SIG-M5 (cell line): ENCODE results near the gene INF2.

Source experiments
- DNase-seq: peaks from one replicate; lab custom pipeline; 2025; lab: John Stamatoyannopoulos, UW

Gene INF2

GRCh38 chr14:104689881-104690711 is 678 bp downstream of the INF2 start:
- no peak for DNase-seq

GRCh38 chr14:104690861-104691455 is 1.5 kb downstream of the INF2 start:
- no peak for DNase-seq

GRCh38 chr14:104691546-104692260 is 2.3 kb downstream of the INF2 start:
- DNase-seq = no peak

GRCh38 chr14:104692261-104692938 is 3.0 kb downstream of the INF2 start:
- DNase-seq = no peak

GRCh38 chr14:104692939-104693315 is 3.5 kb downstream of the INF2 start:
- DNase-seq = no peak

GRCh38 chr14:104693482-104694431 is 4.3 kb downstream of the INF2 start:
- no peak for DNase-seq

GRCh38 chr14:104694475-104694950 is 5.1 kb downstream of the INF2 start:
- no peak for DNase-seq

- no peak for DNase-seq
Measured at GRCh38 chr14:104694991-104695659, 5.7 kb downstream of the INF2 start.

- DNase-seq = no peak
Measured at GRCh38 chr14:104695660-104696000, 6.2 kb downstream of the INF2 start.

- DNase-seq = no peak
Measured at GRCh38 chr14:104696671-104697316, 7.4 kb downstream of the INF2 start.

- DNase-seq = no peak
Measured at GRCh38 chr14:104697317-104697703, 7.9 kb downstream of the INF2 start.

- no peak for DNase-seq
Measured at GRCh38 chr14:104697892-104698583, 8.6 kb downstream of the INF2 start.

- no peak for DNase-seq
Measured at GRCh38 chr14:104698688-104699425, 9.4 kb downstream of the INF2 start.

GRCh38 chr14:104699426-104699748 is 10.0 kb downstream of the INF2 start:
- DNase-seq = no peak

- DNase-seq = no peak
Measured at GRCh38 chr14:104700225-104700651, 10.8 kb downstream of the INF2 start.

- no peak for DNase-seq
Measured at GRCh38 chr14:104700747-104701217, 11.4 kb downstream of the INF2 start.

- no peak for DNase-seq
Measured at GRCh38 chr14:104701383-104702076, 12.1 kb downstream of the INF2 start.

GRCh38 chr14:104702106-104702505 is 12.7 kb downstream of the INF2 start:
- no peak for DNase-seq
